Activated CD4-positive, alpha-beta T cell treated with anti-CD3 and anti-CD28 coated beads, Interleukin-10, Interleukin-2, amounts not matched to agents 100 ng/mL and 50 ng/mL, durations not matched to agents 16 hours and 8 hours (primary cell): ENCODE results near the gene RPA3.

ENCODE experiments used
- DNase-seq: peaks from one replicate; pipeline ENCODE4 v3.0.0-alpha.2; 2020

Gene RPA3

GRCh38 chr7:7650682-7651206 is 67.7 kb downstream of the RPA3 start:
- no peak for DNase-seq

GRCh38 chr7:7647495-7648036 is 70.8 kb downstream of the RPA3 start:
- DNase-seq: no peak

GRCh38 chr7:7642081-7642480 is 76.3 kb downstream of the RPA3 start:
- DNase-seq: no peak

GRCh38 chr7:7641129-7641663 is 77.2 kb downstream of the RPA3 start:
- no peak for DNase-seq

GRCh38 chr7:7640221-7641128 is 77.9 kb downstream of the RPA3 start, which contains the start of gene UMAD1:
UMAD1 (plus strand) TSS chr7:7640752; CDS start chr7:7673372, 32,620 bp downstream.
- DNase-seq: peak; percentile 99

- peak; percentile 67 for DNase-seq
Measured at GRCh38 chr7:7639847-7640220, 78.6 kb downstream of the RPA3 start.

GRCh38 chr7:7639421-7639820 is 79.0 kb downstream of the RPA3 start:
- DNase-seq: peak; percentile 7

GRCh38 chr7:7630626-7631329 is 87.6 kb downstream of the RPA3 start:
- DNase-seq: no peak

- DNase-seq: no peak
Measured at GRCh38 chr7:7628476-7628875, 89.9 kb downstream of the RPA3 start.

GRCh38 chr7:7620644-7621210 is 97.7 kb downstream of the RPA3 start:
- no peak for DNase-seq

- no peak for DNase-seq
Measured at GRCh38 chr7:7620236-7620635, 98.2 kb downstream of the RPA3 start.

- no peak for DNase-seq
Measured at GRCh38 chr7:7618410-7618809, 100.0 kb downstream of the RPA3 start.

GRCh38 chr7:7617550-7617949 is 100.9 kb downstream of the RPA3 start:
- no peak for DNase-seq

GRCh38 chr7:7614018-7614741 is 104.2 kb downstream of the RPA3 start:
- no peak for DNase-seq

GRCh38 chr7:7613210-7613609 is 105.2 kb downstream of the RPA3 start:
- DNase-seq: no peak

- no peak for DNase-seq
Measured at GRCh38 chr7:7612519-7612918, 105.9 kb downstream of the RPA3 start.

- DNase-seq: no peak
Measured at GRCh38 chr7:7609330-7609729, 109.1 kb downstream of the RPA3 start.

- DNase-seq: no peak
Measured at GRCh38 chr7:7607010-7607409, 111.4 kb downstream of the RPA3 start.

- peak; percentile 29 for DNase-seq
Measured at GRCh38 chr7:7596176-7596575, 122.2 kb downstream of the RPA3 start.

GRCh38 chr7:7595451-7595850 is 123.0 kb downstream of the RPA3 start:
- DNase-seq: peak; percentile 16
